GM10266 (cell line): ENCODE measurements around the gene SVIL.
"Not testable (repeated sequence)": the region's sequence is repeated elsewhere in the genome, so short reads cannot be mapped to it uniquely, and the experiment has no call there.

Source experiments
- DNase-seq: peaks from one replicate; pipeline ENCODE4 v3.0.0; 2012; ENCODE audit errors: extremely low spot score
- TF ChIP-seq, protein P1 (sequence below): IDR thresholded peaks from 2 replicates; pipeline ENCODE4 v1.5.1; 2012; ENCODE audit warnings: mild to moderate bottlenecking, low read depth; ENCODE audit not compliant: control insufficient read depth, insufficient read depth; ENCODE audit errors: missing control alignments

SVIL gene

GRCh38 chr10:29590915-29591650, 43.7 kb downstream of the SVIL start:
- TF ChIP-seq, protein P1, sequence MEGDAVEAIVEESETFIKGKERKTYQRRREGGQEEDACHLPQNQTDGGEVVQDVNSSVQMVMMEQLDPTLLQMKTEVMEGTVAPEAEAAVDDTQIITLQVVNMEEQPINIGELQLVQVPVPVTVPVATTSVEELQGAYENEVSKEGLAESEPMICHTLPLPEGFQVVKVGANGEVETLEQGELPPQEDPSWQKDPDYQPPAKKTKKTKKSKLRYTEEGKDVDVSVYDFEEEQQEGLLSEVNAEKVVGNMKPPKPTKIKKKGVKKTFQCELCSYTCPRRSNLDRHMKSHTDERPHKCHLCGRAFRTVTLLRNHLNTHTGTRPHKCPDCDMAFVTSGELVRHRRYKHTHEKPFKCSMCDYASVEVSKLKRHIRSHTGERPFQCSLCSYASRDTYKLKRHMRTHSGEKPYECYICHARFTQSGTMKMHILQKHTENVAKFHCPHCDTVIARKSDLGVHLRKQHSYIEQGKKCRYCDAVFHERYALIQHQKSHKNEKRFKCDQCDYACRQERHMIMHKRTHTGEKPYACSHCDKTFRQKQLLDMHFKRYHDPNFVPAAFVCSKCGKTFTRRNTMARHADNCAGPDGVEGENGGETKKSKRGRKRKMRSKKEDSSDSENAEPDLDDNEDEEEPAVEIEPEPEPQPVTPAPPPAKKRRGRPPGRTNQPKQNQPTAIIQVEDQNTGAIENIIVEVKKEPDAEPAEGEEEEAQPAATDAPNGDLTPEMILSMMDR: no peak
- no peak for DNase-seq

DNA sequence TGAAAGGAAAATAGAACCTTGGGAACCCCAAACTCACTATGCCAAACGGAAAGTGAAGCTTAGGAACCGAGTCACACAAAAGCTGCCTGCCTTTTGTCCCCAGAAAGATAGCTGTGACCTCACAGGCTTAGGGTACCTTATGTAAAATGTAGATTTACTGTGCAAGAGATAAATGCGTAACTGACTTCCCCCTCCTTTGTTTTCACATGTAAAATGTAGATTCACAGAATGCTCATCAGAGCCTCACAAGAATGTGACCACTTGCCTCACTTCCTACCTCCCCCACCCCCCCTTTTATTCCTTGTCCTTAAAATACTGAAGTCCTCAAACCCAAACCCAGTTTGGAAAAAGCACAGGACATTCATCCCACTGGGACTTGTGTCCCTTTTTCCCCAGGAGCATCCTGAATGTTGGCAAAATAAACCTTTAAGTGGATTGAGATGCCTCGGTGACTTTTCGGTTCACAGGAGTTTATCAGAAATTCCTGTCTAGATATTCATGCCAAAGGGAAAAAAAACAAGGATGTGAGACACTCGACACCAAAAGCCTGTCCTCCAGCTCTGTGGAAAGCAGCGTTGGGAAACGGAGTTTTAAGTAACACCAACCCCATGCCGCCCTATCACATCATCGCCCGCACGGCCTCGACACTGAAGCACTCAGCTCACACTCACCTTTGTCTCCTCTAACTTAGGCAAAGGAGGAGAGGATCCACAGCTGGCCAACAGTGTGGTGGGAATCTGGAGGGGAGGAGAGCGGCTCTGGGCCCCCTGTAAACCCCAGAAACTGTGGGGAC, 45.9 kb downstream of the SVIL start:
- TF ChIP-seq, protein P1: no peak
- no peak for DNase-seq

DNA sequence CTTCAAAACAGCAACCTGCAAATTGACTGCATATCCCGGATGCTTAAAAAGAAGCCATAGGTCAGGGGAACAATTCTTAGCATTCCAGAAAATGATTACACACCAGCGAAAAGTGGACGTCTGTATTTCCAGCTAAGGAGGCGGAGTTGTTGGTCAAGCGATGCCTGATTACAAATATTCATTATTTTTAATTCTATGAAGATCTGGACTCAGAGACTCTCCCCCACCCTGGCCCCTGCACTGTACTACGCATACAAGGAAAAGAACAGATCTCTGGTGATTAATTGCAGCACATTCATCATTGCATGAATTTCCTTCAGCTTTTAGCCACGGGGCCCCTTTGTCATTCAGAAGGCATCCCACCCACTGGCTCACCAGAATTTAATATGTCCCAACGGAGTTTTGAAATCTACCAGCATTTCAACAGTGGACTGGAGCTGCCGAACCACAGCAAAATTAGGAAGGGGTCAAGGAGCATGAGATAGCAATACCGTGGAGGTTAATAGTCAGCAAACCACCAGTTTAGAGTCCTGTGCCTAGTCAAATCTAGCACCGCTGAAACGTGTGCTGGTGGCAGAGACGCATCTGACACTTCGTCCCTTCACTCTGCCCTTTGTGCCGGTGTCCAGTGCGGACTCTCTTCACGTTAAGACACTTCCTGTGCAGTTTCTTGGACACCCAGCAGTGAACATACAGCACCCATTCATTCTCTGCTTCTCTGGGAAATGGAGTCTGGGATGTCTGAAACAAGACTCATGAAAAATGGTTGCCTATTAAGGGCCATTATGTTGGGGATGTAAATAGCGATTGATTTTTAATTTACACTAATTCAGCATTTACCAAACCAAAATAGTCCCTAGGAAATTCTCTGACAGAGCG, 46.8 kb downstream of the SVIL start:
- not testable (repeated sequence) for DNase-seq

DNA sequence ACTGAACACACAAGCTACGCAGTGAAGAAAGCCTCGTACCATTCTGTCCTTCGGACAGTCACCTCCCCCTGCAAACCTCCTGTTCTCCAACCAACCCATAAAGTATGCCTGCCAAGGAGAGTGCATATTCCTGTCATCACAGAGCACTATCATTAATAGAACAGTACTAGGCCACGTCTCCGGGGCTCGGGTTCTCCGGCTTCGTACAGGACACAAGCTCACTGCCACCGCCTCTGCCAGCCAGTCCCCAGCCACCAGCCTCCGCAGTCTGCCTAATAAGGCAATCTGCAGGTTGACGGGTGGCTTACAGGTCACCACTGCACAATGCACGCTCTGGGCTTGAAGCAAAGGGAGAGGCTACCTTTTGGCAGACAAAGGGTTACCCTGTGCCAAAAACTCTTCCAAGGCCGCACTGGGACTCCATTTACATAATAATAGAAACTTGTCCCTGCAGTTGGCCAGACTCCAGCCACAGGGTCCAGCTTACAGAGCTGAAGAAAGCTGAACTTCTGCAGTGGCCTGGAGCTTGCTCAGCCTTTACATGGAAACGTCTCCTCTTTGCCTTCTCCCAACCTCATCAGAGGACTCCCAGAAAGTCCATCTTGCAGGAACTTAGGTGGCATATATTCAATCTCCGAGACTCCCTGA, 47.5 kb downstream of the SVIL start:
- DNase-seq: not testable (repeated sequence)

DNA sequence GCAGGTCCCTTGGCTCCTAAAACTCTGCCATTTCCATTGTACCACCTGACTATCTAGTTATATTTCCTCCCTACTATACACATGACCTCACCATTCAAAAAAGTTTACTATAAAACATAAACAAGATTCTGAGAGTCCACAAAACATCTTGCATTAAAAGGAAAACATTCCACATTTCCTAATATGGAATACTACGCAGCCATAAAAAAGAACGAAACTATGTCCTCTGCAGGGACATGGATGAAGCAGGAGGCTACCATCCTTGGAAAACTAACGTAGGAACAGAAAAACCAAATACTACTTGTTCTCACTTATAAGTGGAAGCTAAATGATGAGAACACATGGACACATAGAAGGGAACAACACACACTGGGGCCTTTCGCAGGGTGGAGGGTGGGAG, 48.3 kb downstream of the SVIL start:
- no peak for DNase-seq
- TF ChIP-seq, protein P1: no peak

DNA sequence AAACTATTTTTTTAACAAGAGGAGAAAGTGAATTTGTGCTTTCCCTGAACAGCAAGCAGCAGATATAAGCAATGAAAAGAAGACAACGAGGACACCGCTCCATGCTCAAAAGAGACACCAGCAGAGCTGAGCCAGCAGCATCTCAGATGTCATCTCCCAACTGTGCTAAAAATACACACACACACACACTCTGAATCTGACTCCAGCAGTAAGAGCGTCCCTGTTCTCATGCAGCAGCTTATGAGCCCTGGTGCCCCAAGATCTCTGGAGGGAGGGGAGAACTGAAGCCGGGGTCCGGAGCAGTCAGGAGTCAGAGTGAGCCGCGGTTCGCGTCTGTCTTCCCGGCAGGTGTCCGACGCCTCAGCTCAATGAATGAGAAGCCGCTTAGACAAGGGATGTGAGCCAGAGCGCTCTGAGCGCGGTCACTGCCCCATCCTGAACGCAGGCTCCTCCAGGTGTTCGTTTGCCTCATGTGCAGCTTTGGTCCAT, 49.2 kb downstream of the SVIL start:
- DNase-seq: no peak
- TF ChIP-seq, protein P1: no peak

DNA sequence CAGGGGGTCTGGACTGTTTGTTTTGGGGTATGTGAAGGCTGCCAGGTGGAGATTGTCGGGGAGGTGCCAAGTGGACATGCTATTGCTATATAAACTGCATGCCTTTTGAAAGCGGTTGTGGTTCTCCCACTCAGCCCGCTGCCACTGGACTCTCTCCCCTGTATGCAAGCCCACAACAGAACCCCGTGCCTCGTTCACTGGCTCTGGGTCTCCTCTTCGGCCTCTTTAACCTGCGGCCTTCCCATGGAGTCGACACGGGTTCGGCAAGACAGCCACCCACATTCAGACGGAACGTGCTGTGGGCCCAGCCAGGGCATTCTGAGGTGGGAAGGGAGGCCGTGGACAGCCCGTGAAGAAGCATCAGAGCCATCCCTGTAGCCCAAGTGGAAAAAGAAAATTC, 50.3 kb downstream of the SVIL start:
- TF ChIP-seq, protein P1: no peak
- DNase-seq: no peak
